ENCODE results near the gene THG1L. TPM values are rescaled to one million over a fixed set of nuclear protein-coding genes. Genes with fewer than 3 reads are reported as not detected.
A peak's percentile ranks its signal among the peaks of the same experiment; 100 is the strongest.

THG1L gene
- total and polyA plus RNA-seq, 3 experiments from 2014 or later: 4.6 to 34.6 (median 31.0) TPM

DNA sequence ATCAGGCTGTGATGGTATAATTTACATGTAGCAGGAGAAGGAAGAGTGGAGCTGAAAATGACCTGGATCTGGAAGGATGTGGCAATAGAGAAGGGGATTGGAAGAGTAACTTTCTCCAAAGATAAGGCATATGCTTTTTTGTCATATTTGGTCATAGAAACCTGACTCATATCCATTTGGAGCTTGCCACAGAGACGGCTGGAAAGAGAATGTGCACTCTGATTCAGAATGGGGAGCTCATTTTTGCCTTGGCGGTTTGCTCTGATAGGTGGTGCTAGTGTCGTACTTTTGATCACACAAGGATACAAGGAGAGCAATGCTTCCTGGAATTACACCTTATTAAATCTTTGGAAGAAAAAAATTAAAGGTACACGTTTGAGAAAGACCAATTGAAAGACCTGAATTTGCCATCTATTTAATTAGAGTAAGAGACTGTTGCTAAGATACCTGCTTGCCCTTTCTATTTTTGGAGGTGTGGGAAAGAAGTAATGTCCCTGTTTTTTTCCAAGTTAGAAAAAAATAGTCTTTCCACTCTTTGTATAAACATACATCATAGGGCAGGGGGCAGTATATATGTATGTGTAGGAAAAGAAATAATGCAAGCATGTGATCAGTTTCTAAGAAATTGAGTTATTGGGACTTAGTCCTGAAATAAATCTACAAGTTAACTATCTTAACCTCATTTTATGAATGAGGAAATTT, 17.7 kb downstream of the THG1L start:
- H3K4me1 ChIP-seq (ENCODE audit: insufficient read depth, low read length): peaks cover 7% of the 10 kb centered on the region
- peaks cover 13 to 24% (median 22%) of the 10 kb centered on the region in 3 donors for H3K4me1 Mint-ChIP-seq
- no peaks in the 10 kb centered on the region for H3K27me3 ChIP-seq (ENCODE audit: insufficient read depth, low read length, poor library complexity, severe bottlenecking)
- peaks cover 4 to 27% (median 7%) of the 10 kb centered on the region in 3 donors for H3K36me3 Mint-ChIP-seq
- H3K4me3 Mint-ChIP-seq: no peak overlapping the region
- H3K9me3 ChIP-seq (ENCODE audit: low read length): no peaks in the 10 kb centered on the region
- H3K27ac ChIP-seq (ENCODE audit: low read depth, low read length): no peak overlapping the region
- H3K9me3 Mint-ChIP-seq: no peaks in the 10 kb centered on the region
- no peaks in the 10 kb centered on the region for H3K27me3 Mint-ChIP-seq
- H3K36me3 ChIP-seq (ENCODE audit: insufficient read depth, low read length): peaks cover 7% of the 10 kb centered on the region
- ChIA-PET CTCF (no interaction called here), POLR2A (no interaction called here)
- H3K4me3 ChIP-seq (ENCODE audit: low read length): no peak overlapping the region
- peak overlapping the region in 1 of 8 donors; percentile 8 for H3K27ac Mint-ChIP-seq
- DNase-seq: no peak

DNA sequence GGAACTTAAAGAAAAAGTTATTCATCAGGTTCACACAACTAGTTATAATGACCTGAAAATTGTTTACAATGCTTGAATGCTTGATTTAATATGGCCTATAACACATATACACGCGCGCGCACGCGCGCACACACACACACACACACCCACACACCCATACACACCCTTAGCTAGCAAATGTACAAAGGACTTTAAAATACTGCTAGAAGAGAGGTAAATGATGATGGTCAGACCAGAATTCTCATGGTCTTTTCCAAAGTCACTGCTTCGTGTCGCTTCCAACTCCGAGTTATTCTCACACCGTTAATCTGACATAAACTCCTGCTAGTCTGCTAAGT, 18.2 kb downstream of the THG1L start:
- no peak overlapping the region for H3K4me3 Mint-ChIP-seq
- H3K27me3 ChIP-seq (ENCODE audit: insufficient read depth, low read length, poor library complexity, severe bottlenecking): no peaks in the 10 kb centered on the region
- POLR2A ChIA-PET: no interaction called here
- peaks cover 4% of the 10 kb centered on the region for H3K4me1 ChIP-seq (ENCODE audit: insufficient read depth, low read length)
- H3K36me3 ChIP-seq (ENCODE audit: insufficient read depth, low read length): peaks cover 7% of the 10 kb centered on the region
- H3K27me3 Mint-ChIP-seq: no peaks in the 10 kb centered on the region
- H3K9me3 ChIP-seq (ENCODE audit: low read length): no peaks in the 10 kb centered on the region
- DNase-seq: no peak
- no peak overlapping the region for H3K27ac Mint-ChIP-seq
- peaks cover 10 to 21% (median 19%) of the 10 kb centered on the region in 3 donors for H3K4me1 Mint-ChIP-seq
- H3K9me3 Mint-ChIP-seq: no peaks in the 10 kb centered on the region
- peaks cover 4 to 29% (median 7%) of the 10 kb centered on the region in 3 donors for H3K36me3 Mint-ChIP-seq
- CTCF ChIA-PET: interaction anchor here (1.4 kb wide), 1 partner anchor 13 kb away, joined by 3 read pairs; no protein-coding TSS in a partner anchor
- H3K27ac ChIP-seq (ENCODE audit: low read depth, low read length): no peak overlapping the region
- H3K4me3 ChIP-seq (ENCODE audit: low read length): no peak overlapping the region

DNA sequence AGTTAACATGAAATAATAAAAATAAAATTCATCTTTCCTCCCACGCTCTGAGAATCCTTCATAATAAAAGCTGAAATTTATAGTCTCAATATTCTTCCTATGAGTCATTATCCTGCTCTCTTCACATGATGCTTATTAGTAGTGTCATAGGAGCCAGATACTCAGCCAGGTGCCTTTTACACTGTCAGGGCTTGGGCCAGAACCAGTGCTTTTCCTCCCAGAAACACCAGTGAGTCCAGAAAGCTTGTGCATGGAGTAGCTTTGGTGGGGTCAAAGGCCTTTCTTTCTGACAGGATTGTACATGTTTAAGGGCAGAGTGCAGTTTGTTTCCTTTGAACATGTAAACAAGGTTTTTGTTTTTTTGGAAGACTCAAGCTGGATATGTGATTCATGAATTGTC, 19.1 kb downstream of the THG1L start:
- Mint-ChIP-seq H3K27me3 (no peaks in the 10 kb centered on the region), H3K27ac (peak overlapping the region in 1 of 8 donors; percentile 44), H3K4me3 (no peak overlapping the region), H3K9me3 (no peaks in the 10 kb centered on the region), H3K36me3 (peaks cover 4 to 36% (median 11%) of the 10 kb centered on the region in 3 donors), H3K4me1 (peaks cover 4 to 12% (median 10%) of the 10 kb centered on the region in 3 donors)
- ChIA-PET CTCF (interaction anchor here (1.4 kb wide), 1 partner anchor 12 kb away, joined by 3 read pairs; no protein-coding TSS in a partner anchor), POLR2A (no interaction called here)
- no peaks in the 10 kb centered on the region for H3K27me3 ChIP-seq (ENCODE audit: insufficient read depth, low read length, poor library complexity, severe bottlenecking)
- H3K36me3 ChIP-seq (ENCODE audit: insufficient read depth, low read length): peaks cover 14% of the 10 kb centered on the region
- H3K4me3 ChIP-seq (ENCODE audit: low read length): no peak overlapping the region
- no peaks in the 10 kb centered on the region for H3K4me1 ChIP-seq (ENCODE audit: insufficient read depth, low read length)
- DNase-seq: no peak
- no peaks in the 10 kb centered on the region for H3K9me3 ChIP-seq (ENCODE audit: low read length)
- H3K27ac ChIP-seq (ENCODE audit: low read depth, low read length): no peak overlapping the region

DNA sequence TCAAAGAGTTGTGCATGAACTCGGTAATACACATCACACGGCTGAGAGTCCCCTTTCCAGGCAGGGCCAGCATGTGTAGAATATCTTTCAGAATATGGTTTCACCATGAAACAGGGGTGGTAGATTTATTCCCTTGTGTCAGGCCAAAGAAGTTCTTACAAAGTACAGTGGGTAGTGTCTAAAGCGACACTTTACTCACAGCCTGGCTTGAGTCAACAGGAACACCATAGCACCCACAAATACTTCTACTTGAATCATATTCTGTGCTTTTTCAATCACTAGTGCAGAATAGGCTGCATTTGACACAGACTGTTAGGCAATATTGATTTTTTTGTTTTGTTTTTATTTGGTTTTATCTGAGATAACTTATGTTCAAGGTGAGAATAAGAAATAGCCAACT, 24.9 kb downstream of the THG1L start:
- Mint-ChIP-seq H3K36me3 (peaks cover 4 to 72% (median 27%) of the 10 kb centered on the region in 3 donors), H3K27me3 (no peaks in the 10 kb centered on the region), H3K4me3 (no peak overlapping the region), H3K9me3 (no peaks in the 10 kb centered on the region), H3K27ac (no peak overlapping the region), H3K4me1 (no peaks in the 10 kb centered on the region)
- Histone ChIP-seq H3K36me3 (ENCODE audit: insufficient read depth, low read length) (peaks cover 18% of the 10 kb centered on the region), H3K4me1 (ENCODE audit: insufficient read depth, low read length) (no peaks in the 10 kb centered on the region), H3K9me3 (ENCODE audit: low read length) (no peaks in the 10 kb centered on the region), H3K27me3 (ENCODE audit: insufficient read depth, low read length, poor library complexity, severe bottlenecking) (no peaks in the 10 kb centered on the region), H3K4me3 (ENCODE audit: low read length) (no peak overlapping the region), H3K27ac (ENCODE audit: low read depth, low read length) (no peak overlapping the region)
- no peak for DNase-seq
- CTCF ChIA-PET: no interaction called here
- POLR2A ChIA-PET: no interaction called here

DNA sequence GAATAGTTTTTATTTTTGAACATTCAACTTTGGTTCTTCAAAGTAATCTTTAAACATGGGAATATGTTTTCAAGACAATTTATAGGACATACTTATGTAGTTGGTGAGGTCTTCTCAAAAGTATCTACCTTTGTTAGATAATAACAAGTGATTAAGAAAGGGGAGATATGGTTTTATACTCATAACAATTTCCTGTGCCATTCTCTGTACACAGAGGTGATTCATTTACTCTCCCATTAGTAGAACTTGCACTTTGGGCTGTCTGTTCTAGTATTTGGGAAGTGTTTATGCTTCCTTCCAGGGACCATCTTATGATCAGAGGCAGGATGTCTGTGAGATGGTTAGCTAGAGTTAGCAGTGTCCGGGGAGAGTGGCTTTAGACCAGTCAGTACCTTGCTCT, 27.5 kb downstream of the THG1L start:
- CTCF ChIA-PET: no interaction called here

DNA sequence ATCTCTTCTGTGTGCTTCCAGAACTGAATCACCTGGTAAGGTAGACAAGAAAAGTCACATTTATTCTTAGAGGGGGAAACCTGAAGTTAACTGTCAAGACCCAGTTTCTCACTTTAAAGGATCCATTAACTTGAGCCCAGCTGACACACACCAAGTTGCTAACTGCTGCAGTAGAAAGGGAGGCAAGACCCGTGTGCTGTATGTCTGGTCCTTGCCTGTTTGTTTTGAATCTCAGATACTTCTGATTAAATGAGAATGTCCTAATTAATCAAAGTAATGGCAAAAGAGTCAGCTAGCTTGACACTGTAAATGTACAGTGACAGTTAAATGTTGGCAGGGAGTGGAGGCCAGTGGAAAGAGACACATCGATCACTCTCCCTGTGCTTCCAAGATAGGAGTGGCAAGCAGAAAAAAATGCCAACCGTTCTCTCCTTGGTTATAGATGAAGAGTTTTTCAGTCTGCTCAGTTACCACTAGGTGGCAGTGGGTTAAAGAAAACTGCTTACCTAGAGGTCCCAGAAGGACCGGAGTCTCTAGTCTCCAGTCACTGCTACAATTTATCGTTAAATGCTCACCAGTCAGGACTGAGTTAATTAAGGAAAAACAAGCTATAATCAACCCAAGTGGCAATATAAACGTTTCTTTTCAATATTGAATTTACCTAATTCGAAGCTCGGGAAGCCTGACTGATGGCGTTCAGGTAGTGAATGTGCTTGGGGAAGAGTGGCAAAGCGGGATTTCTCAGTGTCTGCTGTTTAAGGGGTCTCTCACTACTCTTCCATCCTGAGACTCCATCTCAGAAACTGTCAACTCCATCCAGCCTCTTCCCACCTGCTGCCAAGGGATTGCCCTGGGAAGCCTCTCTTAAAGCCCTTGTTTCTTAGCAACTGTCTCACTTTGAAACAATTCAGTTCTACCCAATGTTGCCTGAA, 30.7 kb downstream of the THG1L start:
- H3K9me3 ChIP-seq (ENCODE audit: low read length): no peaks in the 10 kb centered on the region
- peaks cover 0 to 25% (median 12%) of the 10 kb centered on the region in 3 donors for H3K36me3 Mint-ChIP-seq
- H3K4me3 ChIP-seq (ENCODE audit: low read length): no peak overlapping the region
- no peaks in the 10 kb centered on the region for H3K27me3 Mint-ChIP-seq
- DNase-seq: peak in 2 of 5 donors; percentile 17 to 24
- peak overlapping the region in 1 of 8 donors; percentile 11 for H3K27ac Mint-ChIP-seq
- H3K4me1 ChIP-seq (ENCODE audit: insufficient read depth, low read length): no peaks in the 10 kb centered on the region
- peaks cover 0 to 5% (median 0%) of the 10 kb centered on the region in 3 donors for H3K4me1 Mint-ChIP-seq
- ChIA-PET CTCF (interaction anchor here (0.7 to 3.3 kb wide), 12 partner anchors 8 to 1371 kb away, joined by 3 to 12 read pairs (median 3); partner anchors contain the start of gene LSM11), POLR2A (no interaction called here)
- H3K4me3 Mint-ChIP-seq: no peak overlapping the region
- H3K9me3 Mint-ChIP-seq: no peaks in the 10 kb centered on the region
- no peaks in the 10 kb centered on the region for H3K27me3 ChIP-seq (ENCODE audit: insufficient read depth, low read length, poor library complexity, severe bottlenecking)
- no peak overlapping the region for H3K27ac ChIP-seq (ENCODE audit: low read depth, low read length)
- no peaks in the 10 kb centered on the region for H3K36me3 ChIP-seq (ENCODE audit: insufficient read depth, low read length)

More for the DNA sequence above, 27.5 kb downstream of the THG1L start:
- Mint-ChIP-seq H3K4me3 (no peak overlapping the region), H3K27me3 (no peaks in the 10 kb centered on the region), H3K36me3 (peaks cover 0 to 52% (median 26%) of the 10 kb centered on the region in 3 donors), H3K9me3 (no peaks in the 10 kb centered on the region), H3K27ac (no peak overlapping the region), H3K4me1 (peaks cover 0 to 5% (median 0%) of the 10 kb centered on the region in 3 donors)
- Histone ChIP-seq H3K4me1 (ENCODE audit: insufficient read depth, low read length) (no peaks in the 10 kb centered on the region), H3K4me3 (ENCODE audit: low read length) (no peak overlapping the region), H3K36me3 (ENCODE audit: insufficient read depth, low read length) (peaks cover 12% of the 10 kb centered on the region), H3K27ac (ENCODE audit: low read depth, low read length) (no peak overlapping the region), H3K27me3 (ENCODE audit: insufficient read depth, low read length, poor library complexity, severe bottlenecking) (no peaks in the 10 kb centered on the region), H3K9me3 (ENCODE audit: low read length) (no peaks in the 10 kb centered on the region)
- POLR2A ChIA-PET: no interaction called here
- no peak for DNase-seq

DNA sequence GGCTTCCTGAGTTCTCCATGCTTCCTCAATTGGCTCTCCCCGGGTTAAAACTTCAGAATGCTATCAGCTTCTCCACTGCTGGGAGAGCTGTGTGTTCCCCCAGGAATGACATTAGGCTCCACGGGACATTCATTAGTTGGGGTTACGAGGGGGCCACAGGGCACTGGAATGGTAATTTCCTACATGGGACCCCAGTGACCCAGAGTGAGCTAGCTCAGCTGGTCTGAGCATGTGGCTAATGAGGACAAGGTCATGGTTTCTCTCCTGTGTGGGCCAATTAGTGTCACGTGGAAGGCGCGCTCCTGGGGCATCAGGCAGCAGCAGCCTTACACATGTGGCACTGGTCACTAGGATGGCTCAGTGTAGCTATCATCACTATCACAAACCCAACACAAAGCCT, 33.3 kb downstream of the THG1L start:
- DNase-seq: no peak

DNA sequence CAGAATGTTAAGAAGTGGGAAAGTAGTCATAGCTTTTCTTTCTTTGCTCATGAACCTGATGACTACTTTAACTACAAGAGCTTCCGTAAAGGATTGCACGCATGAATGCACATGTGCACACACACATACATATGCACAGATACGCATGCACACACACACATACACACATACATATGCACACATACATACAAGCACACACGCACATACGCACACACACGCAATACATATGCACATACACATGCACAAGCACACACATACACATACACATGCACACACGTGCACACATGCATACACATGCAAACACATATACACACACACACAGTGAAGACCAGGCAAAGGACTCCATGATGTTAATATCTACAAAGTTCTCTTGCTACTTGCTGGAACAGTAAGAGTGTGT, 35.2 kb downstream of the THG1L start:
- Mint-ChIP-seq H3K27ac (no peak overlapping the region), H3K36me3 (peaks cover 0 to under 1% (median 0%) of the 10 kb centered on the region in 3 donors), H3K27me3 (peaks cover 2 to 9% of the 10 kb centered on the region in 2 donors), H3K4me3 (no peak overlapping the region), H3K9me3 (peaks cover 0 to 3% (median 0%) of the 10 kb centered on the region in 5 donors), H3K4me1 (peaks cover 0 to 5% (median 0%) of the 10 kb centered on the region in 3 donors)
- Histone ChIP-seq H3K9me3 (ENCODE audit: low read length) (no peaks in the 10 kb centered on the region), H3K4me3 (ENCODE audit: low read length) (no peak overlapping the region), H3K27ac (ENCODE audit: low read depth, low read length) (no peak overlapping the region), H3K4me1 (ENCODE audit: insufficient read depth, low read length) (no peaks in the 10 kb centered on the region), H3K27me3 (ENCODE audit: insufficient read depth, low read length, poor library complexity, severe bottlenecking) (no peaks in the 10 kb centered on the region), H3K36me3 (ENCODE audit: insufficient read depth, low read length) (no peaks in the 10 kb centered on the region)
- no peak for DNase-seq
- ChIA-PET CTCF (no interaction called here), POLR2A (no interaction called here)

More for the DNA sequence above, 33.3 kb downstream of the THG1L start:
- H3K27me3 Mint-ChIP-seq: no peaks in the 10 kb centered on the region
- CTCF ChIA-PET: interaction anchor here (1.1 to 2.1 kb wide), 5 partner anchors 10 to 310 kb away, joined by 3 to 6 read pairs (median 3); no protein-coding TSS in a partner anchor
- H3K9me3 Mint-ChIP-seq: no peaks in the 10 kb centered on the region
- Histone ChIP-seq H3K36me3 (ENCODE audit: insufficient read depth, low read length) (no peaks in the 10 kb centered on the region), H3K4me3 (ENCODE audit: low read length) (no peak overlapping the region), H3K4me1 (ENCODE audit: insufficient read depth, low read length) (no peaks in the 10 kb centered on the region), H3K27ac (ENCODE audit: low read depth, low read length) (no peak overlapping the region), H3K9me3 (ENCODE audit: low read length) (no peaks in the 10 kb centered on the region), H3K27me3 (ENCODE audit: insufficient read depth, low read length, poor library complexity, severe bottlenecking) (no peaks in the 10 kb centered on the region)
- H3K4me1 Mint-ChIP-seq: peaks cover 0 to 5% (median 0%) of the 10 kb centered on the region in 3 donors
- no peak overlapping the region for H3K4me3 Mint-ChIP-seq
- no peak overlapping the region for H3K27ac Mint-ChIP-seq
- POLR2A ChIA-PET: no interaction called here
- peaks cover 0 to 11% (median 4%) of the 10 kb centered on the region in 3 donors for H3K36me3 Mint-ChIP-seq
